ENCODE results near the gene GGT5. TPM values are rescaled to one million over a fixed set of nuclear protein-coding genes. Genes with fewer than 3 reads are reported as not detected.

The GGT5 gene
- total and polyA plus RNA-seq, 5 donors, result 30.2 to 61.0 (median 46.3) TPM

- 95% methylated on average over 26 of the region's 26 CpGs for WGBS
- Histone ChIP-seq H3K27ac (ENCODE audit: low read length) (no peak overlapping the region), H3K4me1 (ENCODE audit: control insufficient read depth, insufficient read depth, low read length) (peaks cover 5% of the 10 kb centered on the region), H3K9me3 (ENCODE audit: control insufficient read depth, low read length) (no peaks in the 10 kb centered on the region), H3K4me3 (ENCODE audit: low read length) (no peak overlapping the region), H3K27me3 (ENCODE audit: control insufficient read depth, insufficient read depth) (no peaks in the 10 kb centered on the region)
- ATAC-seq (no peak), DNase-seq (no peak)
- intact Hi-C loops (cut with DNase I), result loop anchor here in 1 of 4 donors (5.0 kb wide), 1 partner anchor 40 kb away; no protein-coding TSS in a partner anchor
Measured at GRCh38 chr22:24201681-24202614, 42.9 kb downstream of the GGT5 start.

GRCh38 chr22:24200619-24201212 lies 44.2 kb downstream of the GGT5 start:
- H3K4me3 ChIP-seq (ENCODE audit: low read length), result no peak overlapping the region
- H3K27me3 ChIP-seq (ENCODE audit: control insufficient read depth, insufficient read depth), result no peaks in the 10 kb centered on the region
- no peak overlapping the region for H3K27ac ChIP-seq (ENCODE audit: low read length)
- intact Hi-C loops (cut with DNase I), result loop anchor here in 1 of 4 donors (5.0 kb wide), 1 partner anchor 42 kb away; no protein-coding TSS in a partner anchor
- DNase-seq (no peak), ATAC-seq (no peak)
- no peaks in the 10 kb centered on the region for H3K9me3 ChIP-seq (ENCODE audit: control insufficient read depth, low read length)
- WGBS, result 82% methylated on average over 7 of the region's 7 CpGs
- peaks cover under 1% of the 10 kb centered on the region for H3K4me1 ChIP-seq (ENCODE audit: control insufficient read depth, insufficient read depth, low read length)

- peak; percentile 59 to 69 for ATAC-seq
- DNase-seq, result no peak
- H3K9me3 ChIP-seq (ENCODE audit: control insufficient read depth, low read length), result no peaks in the 10 kb centered on the region
- no peak overlapping the region for H3K4me3 ChIP-seq (ENCODE audit: low read length)
- H3K27me3 ChIP-seq (ENCODE audit: control insufficient read depth, insufficient read depth), result no peaks in the 10 kb centered on the region
- intact Hi-C loops (cut with DNase I), result loop anchor here in 1 of 4 donors (5.0 kb wide), 1 partner anchor 39 kb away; no protein-coding TSS in a partner anchor
- WGBS, result 82% methylated on average over 6 of the region's 6 CpGs
- H3K4me1 ChIP-seq (ENCODE audit: control insufficient read depth, insufficient read depth, low read length), result no peaks in the 10 kb centered on the region
- H3K27ac ChIP-seq (ENCODE audit: low read length), result no peak overlapping the region
Measured at GRCh38 chr22:24198682-24199052, 46.2 kb downstream of the GGT5 start.

GRCh38 chr22:24191893-24192292 lies 53.0 kb downstream of the GGT5 start:
- H3K9me3 ChIP-seq (ENCODE audit: control insufficient read depth, low read length), result no peaks in the 10 kb centered on the region
- no peaks in the 10 kb centered on the region for H3K4me1 ChIP-seq (ENCODE audit: control insufficient read depth, insufficient read depth, low read length)
- intact Hi-C loops (cut with DNase I), result loop anchor here in 2 of 4 donors (5.0 kb wide), 1 partner anchor 55 kb away; the partner anchor contains the start of gene GGT5 (in 2 of the 2)
- no peak for ATAC-seq
- no peak overlapping the region for H3K27ac ChIP-seq (ENCODE audit: low read length)
- DNase-seq, result peak in 1 of 3 donors; percentile 18
- H3K4me3 ChIP-seq (ENCODE audit: low read length), result no peak overlapping the region
- no peaks in the 10 kb centered on the region for H3K27me3 ChIP-seq (ENCODE audit: control insufficient read depth, insufficient read depth)
- 97% methylated on average over 5 of the region's 5 CpGs for WGBS

- 79% methylated on average over 12 of the region's 12 CpGs for WGBS
- H3K27me3 ChIP-seq (ENCODE audit: control insufficient read depth, insufficient read depth), result no peaks in the 10 kb centered on the region
- H3K9me3 ChIP-seq (ENCODE audit: control insufficient read depth, low read length), result no peaks in the 10 kb centered on the region
- DNase-seq (peak in 1 of 3 donors; percentile 58), ATAC-seq (no peak)
- intact Hi-C loops (cut with DNase I), result loop anchor here in 2 of 4 donors (5.0 kb wide), 1 partner anchor 56 kb away; the partner anchor contains the start of gene GGT5 (in 2 of the 2)
- no peaks in the 10 kb centered on the region for H3K4me1 ChIP-seq (ENCODE audit: control insufficient read depth, insufficient read depth, low read length)
- no peak overlapping the region for H3K27ac ChIP-seq (ENCODE audit: low read length)
- no peak overlapping the region for H3K4me3 ChIP-seq (ENCODE audit: low read length)
Measured at GRCh38 chr22:24191381-24191841, 53.5 kb downstream of the GGT5 start.

- 90% methylated on average over 8 of the region's 8 CpGs for WGBS
- ATAC-seq (no peak), DNase-seq (peak in 1 of 3 donors; percentile 57)
- no peaks in the 10 kb centered on the region for H3K4me1 ChIP-seq (ENCODE audit: control insufficient read depth, insufficient read depth, low read length)
- H3K9me3 ChIP-seq (ENCODE audit: control insufficient read depth, low read length), result no peaks in the 10 kb centered on the region
- no peaks in the 10 kb centered on the region for H3K27me3 ChIP-seq (ENCODE audit: control insufficient read depth, insufficient read depth)
- intact Hi-C loops (cut with DNase I), result loop anchor here in 2 of 4 donors (5.0 kb wide), 1 partner anchor 57 kb away; the partner anchor contains the start of gene GGT5 (in 2 of the 2)
- no peak overlapping the region for H3K4me3 ChIP-seq (ENCODE audit: low read length)
- no peak overlapping the region for H3K27ac ChIP-seq (ENCODE audit: low read length)
Measured at GRCh38 chr22:24190596-24191208, 54.2 kb downstream of the GGT5 start.

- no peak overlapping the region for H3K4me3 ChIP-seq (ENCODE audit: low read length)
- peak; percentile 3 to 8 for ATAC-seq
- H3K27me3 ChIP-seq (ENCODE audit: control insufficient read depth, insufficient read depth), result no peaks in the 10 kb centered on the region
- H3K4me1 ChIP-seq (ENCODE audit: control insufficient read depth, insufficient read depth, low read length), result no peaks in the 10 kb centered on the region
- H3K27ac ChIP-seq (ENCODE audit: low read length), result no peak overlapping the region
- H3K9me3 ChIP-seq (ENCODE audit: control insufficient read depth, low read length), result no peaks in the 10 kb centered on the region
- peak in 2 of 3 donors; percentile 20 to 68 for DNase-seq
- 86% methylated on average over 14 of the region's 14 CpGs for WGBS
- intact Hi-C loops (cut with DNase I), result loop anchor here in 2 of 4 donors (5.0 kb wide), 1 partner anchor 57 kb away; the partner anchor contains the start of gene GGT5 (in 2 of the 2)
Measured at GRCh38 chr22:24190159-24190540, 54.7 kb downstream of the GGT5 start.

GRCh38 chr22:24189249-24190158 lies 55.4 kb downstream of the GGT5 start:
- DNase-seq, result peak; percentile 77 to 92 (median 89)
- H3K4me1 ChIP-seq (ENCODE audit: control insufficient read depth, insufficient read depth, low read length), result no peaks in the 10 kb centered on the region
- peak; percentile 87 for ATAC-seq
- 45% methylated on average over 23 of the region's 23 CpGs for WGBS
- H3K4me3 ChIP-seq (ENCODE audit: low read length), result no peak overlapping the region
- H3K27me3 ChIP-seq (ENCODE audit: control insufficient read depth, insufficient read depth), result no peaks in the 10 kb centered on the region
- intact Hi-C loops (cut with DNase I), result loop anchor here (2.0 to 5.0 kb wide), 2 partner anchors 57 to 58 kb away; partner anchors contain the start of gene GGT5 (in 3 of the 4)
- H3K27ac ChIP-seq (ENCODE audit: low read length), result no peak overlapping the region
- H3K9me3 ChIP-seq (ENCODE audit: control insufficient read depth, low read length), result no peaks in the 10 kb centered on the region

- intact Hi-C loops (cut with DNase I), result loop anchor here in 2 of 4 donors (2.0 to 5.0 kb wide), 2 partner anchors 58 to 59 kb away; partner anchors contain the start of gene GGT5 (in 1 of the 2)
Measured at GRCh38 chr22:24188705-24189248, 56.1 kb downstream of the GGT5 start.

More at GRCh38 chr22:24188705-24189248, 56.1 kb downstream of the GGT5 start:
- no peaks in the 10 kb centered on the region for H3K4me1 ChIP-seq (ENCODE audit: control insufficient read depth, insufficient read depth, low read length)
- H3K27me3 ChIP-seq (ENCODE audit: control insufficient read depth, insufficient read depth), result no peaks in the 10 kb centered on the region
- ATAC-seq (no peak), DNase-seq (peak in 1 of 3 donors; percentile 51)
- no peak overlapping the region for H3K4me3 ChIP-seq (ENCODE audit: low read length)
- 78% methylated on average over 17 of the region's 17 CpGs for WGBS
- H3K9me3 ChIP-seq (ENCODE audit: control insufficient read depth, low read length), result no peaks in the 10 kb centered on the region
- H3K27ac ChIP-seq (ENCODE audit: low read length), result no peak overlapping the region

Measured in right cardiac atrium (tissue), 5 donors.